Breast epithelium (tissue), 4 donors: ENCODE measurements around the gene TSEN15. TPM values are rescaled to one million over a fixed set of nuclear protein-coding genes. Genes with fewer than 3 reads are reported as not detected.

Experiments
- DNase-seq, 2 donors: peaks; one replicate each; pipeline ENCODE4 v3.0.0-alpha.2; 2019; ENCODE audit warnings: low spot score in 2 of 2
- H3K27ac ChIP-seq, 2 donors: fragments of 200-600 bp; sonication (generic) in 1 of 2; one replicate each; pipeline ENCODE4 v1.5.1; 2016 to 2019; ENCODE audit warnings: mild to moderate bottlenecking in 1 of 2
- H3K27me3 ChIP-seq, 2 donors: fragments of 200-600 bp; sonication (generic) in 1 of 2; one replicate each; pipeline versions ENCODE4 v1.5.1 to v1.6.0; 2017 to 2019; ENCODE audit warnings: control low read depth in 1 of 2, mild to moderate bottlenecking in 1 of 2
- H3K36me3 ChIP-seq: fragments of 200-600 bp; one replicate; pipeline ENCODE4 v1.5.1; 2019
- H3K4me1 ChIP-seq, 2 donors: fragments of 200-600 bp; sonication (generic); one replicate each; pipeline ENCODE4 v1.5.1; 2016 to 2019; ENCODE audit warnings: control low read depth in 1 of 2
- H3K4me3 ChIP-seq, 3 donors: fragments of 200-600 bp; sonication (generic); 1 replicate in 2 of 3; 2 replicates in 1 of 3; pipeline ENCODE4 v1.5.1; 2016 to 2019; ENCODE audit warnings: mild to moderate bottlenecking in 3 of 3, moderate library complexity in 2 of 3
- H3K9me3 ChIP-seq, 2 donors: fragments of 200-600 bp; sonication (generic) in 1 of 2; one replicate each; pipeline ENCODE4 v1.5.1; 2016 to 2019; ENCODE audit warnings: control low read depth in 1 of 2
- POLR2A ChIP-seq: fragments of 450-650 bp; IDR thresholded peaks from one replicate; pipeline ENCODE4 v1.6.1; 2016; ENCODE audit warnings: antibody characterized with exemption, mild to moderate bottlenecking, moderate library complexity
- POLR2AphosphoS5 ChIP-seq, 3 donors: sonication (generic); formaldehyde crosslinking; IDR thresholded peaks; one replicate each; pipeline ENCODE4 v1.6.1; 2017; ENCODE audit warnings: antibody characterized with exemption in 3 of 3
- intact Hi-C: fragments of 100-400 bp; cut with DNase I; formaldehyde crosslinking; loops from one replicate; pipeline ENCODE4 v1.15.1; 2023; ENCODE audit warnings: low total_unique reads
- total RNA-seq, 3 donors: library from RNA; depleted of rRNA; stranded (reverse); fragments of >200 nt; gene quantifications; one replicate each; pipeline ENCODE4 v1.1.0, GENCODE V29; 2016
- TF ChIP-seq, protein P1 (sequence below), 3 donors: fragments of 450-650 bp; IDR thresholded peaks; one replicate each; pipeline ENCODE4 v1.5.1; 2016 to 2017; ENCODE audit warnings: antibody characterized with exemption in 3 of 3, mild to moderate bottlenecking in 3 of 3, moderate library complexity in 3 of 3

The TSEN15 gene
- total RNA-seq, 3 donors from 2014 or later, result 18.9 to 25.0 (median 23.6) TPM

- Histone ChIP-seq H3K4me1 (no peaks in the 10 kb centered on the region), H3K36me3 (no peaks in the 10 kb centered on the region), H3K27ac (no peak overlapping the region), H3K27me3 (no peaks in the 10 kb centered on the region), H3K4me3 (no peak overlapping the region), H3K9me3 (no peaks in the 10 kb centered on the region)
- intact Hi-C loops, result no loop called here
- TF ChIP-seq POLR2AphosphoS5 (IDR thresholded peaks at IDR 0.05) (no peak), POLR2A (no peak)
- TF ChIP-seq, protein P1, sequence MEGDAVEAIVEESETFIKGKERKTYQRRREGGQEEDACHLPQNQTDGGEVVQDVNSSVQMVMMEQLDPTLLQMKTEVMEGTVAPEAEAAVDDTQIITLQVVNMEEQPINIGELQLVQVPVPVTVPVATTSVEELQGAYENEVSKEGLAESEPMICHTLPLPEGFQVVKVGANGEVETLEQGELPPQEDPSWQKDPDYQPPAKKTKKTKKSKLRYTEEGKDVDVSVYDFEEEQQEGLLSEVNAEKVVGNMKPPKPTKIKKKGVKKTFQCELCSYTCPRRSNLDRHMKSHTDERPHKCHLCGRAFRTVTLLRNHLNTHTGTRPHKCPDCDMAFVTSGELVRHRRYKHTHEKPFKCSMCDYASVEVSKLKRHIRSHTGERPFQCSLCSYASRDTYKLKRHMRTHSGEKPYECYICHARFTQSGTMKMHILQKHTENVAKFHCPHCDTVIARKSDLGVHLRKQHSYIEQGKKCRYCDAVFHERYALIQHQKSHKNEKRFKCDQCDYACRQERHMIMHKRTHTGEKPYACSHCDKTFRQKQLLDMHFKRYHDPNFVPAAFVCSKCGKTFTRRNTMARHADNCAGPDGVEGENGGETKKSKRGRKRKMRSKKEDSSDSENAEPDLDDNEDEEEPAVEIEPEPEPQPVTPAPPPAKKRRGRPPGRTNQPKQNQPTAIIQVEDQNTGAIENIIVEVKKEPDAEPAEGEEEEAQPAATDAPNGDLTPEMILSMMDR (IDR thresholded peaks at IDR 0.05), result no peak
- DNase-seq, result no peak
Measured at GRCh38 chr1:184112176-184112948, 60.8 kb downstream of the TSEN15 start.

- DNase-seq, result no peak
- TF ChIP-seq, protein P1 (IDR thresholded peaks at IDR 0.05), result no peak
- TF ChIP-seq POLR2AphosphoS5 (IDR thresholded peaks at IDR 0.05), result no peak
- no peak for TF ChIP-seq POLR2A
- intact Hi-C loops, result no loop called here
- no peaks in the 10 kb centered on the region for H3K4me1 ChIP-seq
- no peaks in the 10 kb centered on the region for H3K9me3 ChIP-seq
- H3K36me3 ChIP-seq, result no peaks in the 10 kb centered on the region
- no peak overlapping the region for H3K4me3 ChIP-seq
- H3K27ac ChIP-seq, result no peak overlapping the region
- H3K27me3 ChIP-seq, result no peaks in the 10 kb centered on the region
Measured at GRCh38 chr1:184113251-184113650, 61.7 kb downstream of the TSEN15 start.

- H3K36me3 ChIP-seq, result no peaks in the 10 kb centered on the region
- no peaks in the 10 kb centered on the region for H3K27me3 ChIP-seq
- H3K4me1 ChIP-seq, result no peaks in the 10 kb centered on the region
- DNase-seq, result no peak
- H3K9me3 ChIP-seq, result no peaks in the 10 kb centered on the region
- intact Hi-C loops, result no loop called here
- no peak overlapping the region for H3K27ac ChIP-seq
- TF ChIP-seq, protein P1 (IDR thresholded peaks at IDR 0.05), result no peak
- TF ChIP-seq POLR2AphosphoS5 (IDR thresholded peaks at IDR 0.05), result no peak
- no peak overlapping the region for H3K4me3 ChIP-seq
Measured at GRCh38 chr1:184114818-184115398, 63.4 kb downstream of the TSEN15 start.

DNA sequence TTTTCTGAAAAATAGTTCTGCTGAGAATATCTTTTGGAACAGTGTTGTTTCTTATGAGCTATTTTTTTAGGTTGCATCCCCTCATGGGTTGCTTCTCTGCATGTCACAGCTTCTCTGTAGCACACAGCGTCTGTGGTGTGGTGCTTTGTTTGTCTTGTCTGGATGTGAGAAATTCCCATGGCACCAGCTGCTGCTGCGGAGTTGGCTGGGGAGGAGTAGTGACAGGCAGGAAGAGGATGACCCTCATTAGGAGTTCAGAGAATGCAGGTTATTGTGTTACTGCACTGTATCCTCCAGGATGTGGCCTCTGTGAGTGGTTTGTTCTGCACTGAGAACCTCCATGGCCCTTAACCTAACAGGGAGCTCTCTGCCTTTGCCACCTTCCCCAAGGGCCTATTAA lies 64.8 kb downstream of the TSEN15 start:
- intact Hi-C loops, result no loop called here
- Histone ChIP-seq H3K27ac (no peak overlapping the region), H3K9me3 (no peaks in the 10 kb centered on the region), H3K27me3 (no peaks in the 10 kb centered on the region), H3K4me3 (no peak overlapping the region), H3K36me3 (no peaks in the 10 kb centered on the region), H3K4me1 (no peaks in the 10 kb centered on the region)
- no peak for DNase-seq
- TF ChIP-seq POLR2A, result no peak
- no peak for TF ChIP-seq POLR2AphosphoS5 (IDR thresholded peaks at IDR 0.05)
- TF ChIP-seq, protein P1 (IDR thresholded peaks at IDR 0.05), result no peak

GRCh38 chr1:184118046-184118445 lies 66.5 kb downstream of the TSEN15 start:
- H3K27ac ChIP-seq, result no peak overlapping the region
- no peaks in the 10 kb centered on the region for H3K27me3 ChIP-seq
- intact Hi-C loops, result no loop called here
- no peaks in the 10 kb centered on the region for H3K36me3 ChIP-seq
- no peaks in the 10 kb centered on the region for H3K9me3 ChIP-seq
- DNase-seq, result no peak
- H3K4me1 ChIP-seq, result no peaks in the 10 kb centered on the region
- TF ChIP-seq, protein P1 (IDR thresholded peaks at IDR 0.05), result no peak
- TF ChIP-seq POLR2A (no peak), POLR2AphosphoS5 (IDR thresholded peaks at IDR 0.05) (no peak)
- H3K4me3 ChIP-seq, result no peak overlapping the region
